GM18511 (cell line): ENCODE measurements around the gene CHIC1.
"Not testable (repeated sequence)": the region's sequence is repeated elsewhere in the genome, so short reads cannot be mapped to it uniquely, and the experiment has no call there.

Source experiments
- ATAC-seq: cut with Tn5 transposase; IDR thresholded peaks from one replicate; pipeline ENCODE4 v1.9.1; 2021; ENCODE audit warnings: mild to moderate bottlenecking, moderate library complexity; ENCODE audit not compliant: unreplicated experiment

Gene CHIC1

DNA sequence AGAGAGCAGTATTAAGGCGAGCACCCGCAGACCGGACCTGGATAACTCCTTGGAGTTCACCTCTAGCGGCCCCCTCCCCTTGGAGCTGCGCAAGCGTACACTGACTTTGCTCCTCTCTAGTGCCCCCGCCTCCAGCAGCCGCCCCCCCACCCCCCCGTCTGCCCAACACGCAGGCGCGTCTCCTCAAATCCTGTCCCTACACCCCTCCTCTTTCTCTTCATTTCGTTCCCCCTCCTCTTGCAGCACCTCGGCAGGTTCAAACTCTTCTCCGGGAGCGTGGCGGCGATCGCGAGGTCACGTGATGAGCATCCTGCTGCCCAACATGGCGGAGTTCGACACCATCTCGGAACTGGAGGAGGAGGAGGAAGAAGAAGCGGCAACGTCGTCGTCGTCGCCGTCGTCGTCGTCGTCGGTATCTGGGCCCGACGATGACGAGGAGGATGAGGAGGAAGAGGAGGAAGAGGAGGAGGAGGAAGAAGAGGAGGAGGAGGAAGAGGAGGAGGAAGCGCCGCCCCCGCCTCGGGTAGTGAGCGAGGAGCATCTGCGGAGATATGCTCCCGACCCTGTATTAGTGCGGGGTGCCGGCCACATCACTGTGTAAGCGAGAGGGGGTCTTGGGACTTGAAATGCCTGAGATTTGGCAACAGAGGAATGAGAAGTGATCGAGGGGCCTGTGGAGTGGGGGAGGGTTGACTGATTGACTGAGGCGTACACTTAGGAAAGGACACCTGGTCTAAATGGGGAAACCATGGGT is at the start of gene CHIC1:
CHIC1 (plus strand) TSS at position 214 of the 754 bp plus-strand sequence; CDS start at position 302, 88 bp downstream.
- peak; percentile 59 for ATAC-seq

DNA sequence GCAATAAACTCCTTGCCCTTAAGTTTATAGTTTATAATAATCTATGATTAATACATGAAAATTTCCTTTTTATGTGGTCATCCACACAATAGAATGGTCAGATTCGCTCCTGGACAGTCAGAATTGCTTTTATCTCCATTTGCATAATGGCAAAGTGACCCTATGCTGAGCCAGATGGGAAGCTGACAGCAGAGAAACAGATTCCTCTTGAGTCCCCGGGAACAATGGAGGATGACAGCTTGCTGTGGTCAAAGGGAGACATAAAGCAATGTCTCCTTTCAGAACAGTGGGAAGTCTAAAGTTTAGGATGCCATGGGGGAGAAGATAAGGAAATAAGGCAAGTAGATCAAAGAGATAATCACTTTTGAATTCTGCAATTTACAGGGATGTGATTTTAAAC is 40.2 kb upstream of the CHIC1 start:
- not testable (repeated sequence) for ATAC-seq

DNA sequence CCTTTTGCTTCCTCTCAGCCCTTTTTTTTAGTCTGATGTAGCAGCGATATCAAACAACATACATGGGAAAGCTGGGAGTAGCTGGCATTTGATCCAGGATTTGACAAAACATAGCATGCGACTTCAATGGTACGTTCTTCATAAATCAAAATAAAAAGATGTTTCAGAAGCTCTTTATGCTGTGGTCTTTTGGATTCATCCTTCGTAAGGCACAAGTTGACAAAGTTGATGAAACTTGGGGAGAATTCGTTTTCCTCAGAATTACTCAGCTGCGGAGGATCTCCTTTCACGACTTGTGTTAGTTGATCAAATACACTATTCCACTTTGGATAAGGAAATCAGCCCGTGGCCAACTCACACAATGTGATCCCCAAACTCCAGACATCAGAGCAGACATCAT is 38.1 kb upstream of the CHIC1 start:
- ATAC-seq, result no peak

DNA sequence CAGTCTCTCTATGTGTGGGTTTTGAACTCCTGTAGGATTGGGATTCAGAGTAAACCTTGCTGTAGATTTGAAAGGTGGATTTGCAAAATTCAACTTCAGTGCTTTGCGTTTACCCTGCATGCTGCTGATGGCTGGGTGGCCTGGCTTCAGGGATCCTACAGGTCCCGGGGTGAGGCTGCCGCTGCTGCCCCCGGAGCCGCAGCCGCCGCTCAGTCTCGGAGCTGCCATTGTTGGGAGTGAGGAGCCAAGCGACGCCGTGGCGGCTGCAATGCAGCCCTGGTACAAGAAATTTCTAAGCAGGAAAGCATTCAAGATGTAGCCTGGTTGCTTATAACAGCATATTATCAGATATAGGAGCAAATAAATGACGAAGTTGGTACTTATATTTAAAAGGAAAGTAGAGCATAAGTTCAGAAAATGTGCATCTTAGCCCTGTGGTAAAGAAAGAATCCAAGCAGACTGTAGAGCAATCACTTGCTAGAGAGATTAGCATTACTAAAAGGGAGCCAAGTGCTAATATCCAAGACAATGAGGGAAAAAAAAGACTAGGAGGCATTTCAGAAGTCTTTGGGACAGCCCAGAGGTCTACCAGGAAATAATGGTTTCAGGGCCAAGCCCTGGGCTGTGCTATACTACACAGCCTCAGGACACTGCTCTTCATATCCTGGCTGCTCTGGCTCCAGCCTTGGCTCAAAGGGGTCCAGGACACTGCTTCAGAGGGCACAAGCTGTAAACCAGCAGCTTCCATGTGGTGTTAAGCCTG is 36.9 kb upstream of the CHIC1 start:
- ATAC-seq, result no peak

DNA sequence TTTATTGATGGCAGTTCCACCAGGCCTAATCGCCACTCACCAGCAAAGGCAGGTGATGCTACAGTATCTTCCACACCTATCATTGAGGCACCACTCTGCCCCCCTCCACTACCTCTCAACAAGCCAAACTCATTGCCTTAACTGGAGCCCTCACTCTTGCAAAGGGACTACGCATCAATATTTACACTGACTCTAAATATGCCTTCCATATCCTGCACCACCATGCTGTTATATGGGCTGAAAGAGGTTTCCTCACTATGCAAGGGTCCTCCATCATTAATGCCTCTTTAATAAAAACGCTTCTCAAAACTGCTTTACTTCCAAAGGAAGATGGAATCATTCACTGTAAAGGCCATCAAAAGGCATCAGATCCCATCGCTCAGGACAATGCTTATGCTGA is 31.3 kb upstream of the CHIC1 start:
- not testable (repeated sequence) for ATAC-seq

DNA sequence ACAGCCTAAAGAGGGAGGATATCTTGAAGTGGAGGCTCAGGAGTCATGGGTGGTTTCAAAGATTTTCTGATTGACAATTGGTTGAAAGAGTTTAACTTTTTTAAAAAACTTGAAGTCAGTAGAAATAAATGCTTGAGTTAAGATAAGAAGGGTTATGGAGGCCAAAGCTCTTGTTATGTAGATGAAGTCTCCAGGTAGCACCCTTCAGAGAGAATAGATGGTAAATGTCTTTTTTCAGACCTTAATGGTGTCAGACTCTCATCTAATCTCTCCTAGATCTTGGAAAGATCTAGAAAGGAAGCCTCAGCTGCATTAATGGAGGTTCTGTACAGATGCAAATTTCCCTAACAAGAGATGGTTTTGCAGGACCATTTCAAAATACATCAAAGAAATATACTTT is 6.8 kb upstream of the CHIC1 start:
- ATAC-seq, result no peak

DNA sequence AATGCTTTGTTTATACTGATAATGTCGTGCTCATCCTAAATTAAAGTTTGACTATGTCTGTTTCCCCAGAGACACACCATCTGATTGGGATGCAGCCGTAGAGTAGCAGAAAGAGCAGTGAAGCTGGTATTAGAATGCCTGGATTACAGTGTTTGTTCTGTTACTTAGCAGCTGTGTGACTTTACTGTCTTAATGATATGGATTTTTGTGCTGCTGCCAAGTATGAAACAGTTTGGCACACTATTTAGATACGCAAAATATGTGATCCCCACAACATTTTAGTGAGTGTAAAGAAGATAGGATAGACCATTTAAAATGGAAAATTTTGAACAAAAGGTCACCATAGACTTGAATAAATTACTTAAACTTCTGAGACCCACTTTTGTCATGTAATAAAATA is 1.2 kb upstream of the CHIC1 start:
- ATAC-seq, result no peak

DNA sequence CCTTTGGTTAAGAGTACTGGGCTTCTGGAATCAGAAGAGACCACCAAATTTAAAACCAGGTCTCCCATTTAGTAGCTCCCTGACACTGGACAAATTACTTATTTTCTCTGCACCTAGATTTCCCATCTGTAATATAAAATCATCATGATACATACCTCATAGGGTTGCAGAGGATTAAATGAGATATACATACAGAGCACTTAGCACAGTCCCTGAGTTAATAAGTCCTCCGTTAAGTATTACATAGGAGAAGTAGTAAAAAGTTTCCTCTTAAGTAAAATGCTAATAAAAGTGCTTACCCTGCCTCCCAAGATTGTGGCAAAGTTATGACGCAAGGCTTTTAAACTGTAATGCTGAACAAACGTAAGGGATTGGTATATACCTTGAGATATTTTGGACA is 539 bp upstream of the CHIC1 start:
- ATAC-seq, result peak; percentile 24

DNA sequence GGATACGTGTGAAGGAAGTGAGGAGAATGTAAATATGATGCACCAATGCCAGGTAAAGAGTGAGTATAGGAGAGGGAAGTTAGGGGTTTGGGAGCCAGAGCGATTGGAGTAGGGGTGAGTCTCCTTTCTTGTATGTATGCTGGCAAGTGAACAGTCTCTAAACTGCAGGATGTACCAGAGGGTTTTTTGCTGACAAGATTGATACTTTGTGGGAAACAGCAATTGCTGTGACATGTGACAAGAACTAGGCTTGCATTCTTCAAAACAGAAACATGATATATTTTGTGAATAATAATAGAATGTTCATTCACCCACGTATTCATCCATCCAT is 706 bp downstream of the CHIC1 start:
- ATAC-seq, result peak; percentile 50

DNA sequence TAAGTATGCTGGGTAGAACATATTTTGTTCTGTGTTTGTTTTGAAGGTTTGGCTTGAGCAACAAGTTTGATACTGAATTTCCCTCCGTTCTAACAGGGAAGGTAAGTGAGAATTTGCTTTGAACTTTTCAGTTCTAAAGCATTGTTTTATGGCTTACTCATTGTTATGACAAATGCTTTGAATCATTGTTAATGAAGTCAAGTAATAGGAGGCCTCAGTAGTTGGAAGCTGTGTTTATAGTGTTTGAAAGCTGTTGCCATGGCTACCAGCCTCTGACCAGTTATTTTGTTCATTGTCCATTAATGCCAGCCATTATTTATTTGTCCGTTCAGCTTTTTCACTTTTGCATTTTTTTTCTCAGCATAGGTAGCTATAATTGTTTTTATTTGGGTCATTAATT is 14.4 kb downstream of the CHIC1 start:
- no peak for ATAC-seq

DNA sequence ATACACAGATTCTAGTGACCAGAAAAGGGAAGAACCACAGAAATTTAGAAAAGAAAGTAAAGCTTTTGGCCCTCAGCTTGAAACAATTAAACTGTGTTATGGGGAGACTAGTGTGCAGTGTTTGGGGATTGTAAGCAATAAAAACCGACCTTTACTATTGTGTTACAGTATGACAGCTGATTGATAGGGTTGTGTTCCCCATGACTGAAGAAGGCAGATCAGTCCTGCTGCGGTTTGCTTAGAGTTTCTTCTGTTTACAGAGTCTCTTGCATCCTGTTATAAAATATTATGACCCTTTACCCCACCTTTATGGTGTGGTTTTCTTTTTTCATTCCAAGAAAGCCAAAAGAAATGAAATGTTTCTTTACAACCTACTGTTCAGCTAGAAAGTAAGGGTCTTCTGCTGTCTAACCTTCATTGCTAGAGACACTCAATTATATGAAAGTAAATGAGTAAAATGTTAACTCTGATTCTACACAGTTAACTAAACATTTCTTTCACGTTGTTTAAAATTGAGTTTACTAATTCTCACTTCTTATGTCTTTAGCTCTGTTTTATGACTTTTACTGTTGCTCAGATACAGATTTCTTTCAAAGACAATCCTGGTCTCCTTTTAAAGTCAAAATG is 18.1 kb downstream of the CHIC1 start:
- no peak for ATAC-seq

DNA sequence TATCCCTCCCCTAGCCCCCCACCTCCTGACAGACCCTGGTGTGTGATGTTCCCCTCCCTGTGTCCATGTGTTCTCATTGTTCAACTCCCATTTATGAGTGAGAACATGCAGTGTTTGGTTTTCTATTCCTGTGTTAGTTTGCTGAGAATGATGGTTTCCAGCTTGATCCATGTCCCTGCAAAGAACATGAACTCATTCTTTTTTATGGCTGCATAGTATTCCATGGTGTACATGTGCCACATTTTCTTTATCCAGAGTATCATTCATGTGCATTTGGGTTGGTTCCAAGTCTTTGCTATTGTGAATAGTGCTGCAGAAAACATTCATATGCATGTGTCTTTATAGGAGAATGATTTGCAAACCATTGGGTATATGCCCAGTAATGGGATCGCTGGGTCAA is 34.8 kb downstream of the CHIC1 start:
- ATAC-seq, result not testable (repeated sequence)

DNA sequence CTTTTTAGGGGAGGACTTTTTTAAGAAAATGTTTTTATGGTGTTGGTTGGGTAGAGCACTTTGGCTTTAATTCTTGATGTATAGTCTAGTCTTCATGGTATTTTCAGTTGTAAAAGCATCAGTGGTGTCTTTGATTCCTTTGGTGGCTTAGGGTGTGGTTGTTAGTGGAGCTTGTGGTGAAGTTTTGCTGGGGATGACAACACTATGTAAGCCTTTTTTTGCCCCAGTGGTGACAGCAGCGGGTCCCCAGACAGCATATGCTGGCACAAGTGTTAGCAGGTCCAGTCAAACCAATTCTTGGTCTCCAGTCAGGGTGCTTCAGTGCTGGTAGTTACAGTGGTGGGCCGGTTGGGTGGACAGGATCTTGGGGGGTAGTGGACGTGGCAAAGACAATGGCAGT is 52.0 kb downstream of the CHIC1 start:
- ATAC-seq, result no peak

DNA sequence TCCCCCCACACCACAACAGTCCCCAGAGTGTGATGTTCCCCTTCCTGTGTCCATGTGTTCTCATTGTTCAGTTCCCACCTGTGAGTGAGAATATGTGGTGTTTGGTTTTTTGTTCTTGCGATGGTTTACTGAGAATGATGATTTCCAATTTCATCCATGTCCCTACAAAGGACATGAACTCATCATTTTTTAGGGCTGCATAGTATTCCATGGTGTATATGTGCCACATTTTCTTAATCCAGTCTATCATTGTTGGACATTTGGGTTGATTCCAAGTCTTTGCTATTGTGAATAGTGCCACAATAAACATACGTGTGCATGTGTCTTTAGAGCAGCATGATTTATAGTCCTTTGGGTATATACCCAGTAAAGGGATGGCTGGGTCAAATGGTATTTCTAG is 78.7 kb downstream of the CHIC1 start:
- ATAC-seq, result not testable (repeated sequence)

DNA sequence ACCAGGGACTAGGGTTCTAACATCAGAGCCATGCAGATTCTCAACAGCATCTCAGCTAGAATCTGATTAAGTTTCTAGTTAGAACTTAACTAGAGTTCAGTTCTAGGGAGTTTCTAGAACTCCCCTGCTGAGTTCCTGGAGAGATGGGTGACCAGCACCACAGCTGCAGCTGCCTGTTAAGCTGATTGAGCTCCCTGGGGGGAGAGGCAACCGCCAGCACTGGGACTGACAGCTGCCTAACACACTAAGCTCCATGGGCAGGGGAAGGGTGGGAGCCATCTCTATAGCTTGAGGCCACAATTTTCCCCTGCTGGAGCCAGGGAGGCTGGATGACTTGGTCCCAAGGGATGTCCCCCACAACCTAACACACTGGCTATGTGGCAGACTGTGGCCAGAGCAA is 84.2 kb downstream of the CHIC1 start:
- ATAC-seq, result peak; percentile 61

DNA sequence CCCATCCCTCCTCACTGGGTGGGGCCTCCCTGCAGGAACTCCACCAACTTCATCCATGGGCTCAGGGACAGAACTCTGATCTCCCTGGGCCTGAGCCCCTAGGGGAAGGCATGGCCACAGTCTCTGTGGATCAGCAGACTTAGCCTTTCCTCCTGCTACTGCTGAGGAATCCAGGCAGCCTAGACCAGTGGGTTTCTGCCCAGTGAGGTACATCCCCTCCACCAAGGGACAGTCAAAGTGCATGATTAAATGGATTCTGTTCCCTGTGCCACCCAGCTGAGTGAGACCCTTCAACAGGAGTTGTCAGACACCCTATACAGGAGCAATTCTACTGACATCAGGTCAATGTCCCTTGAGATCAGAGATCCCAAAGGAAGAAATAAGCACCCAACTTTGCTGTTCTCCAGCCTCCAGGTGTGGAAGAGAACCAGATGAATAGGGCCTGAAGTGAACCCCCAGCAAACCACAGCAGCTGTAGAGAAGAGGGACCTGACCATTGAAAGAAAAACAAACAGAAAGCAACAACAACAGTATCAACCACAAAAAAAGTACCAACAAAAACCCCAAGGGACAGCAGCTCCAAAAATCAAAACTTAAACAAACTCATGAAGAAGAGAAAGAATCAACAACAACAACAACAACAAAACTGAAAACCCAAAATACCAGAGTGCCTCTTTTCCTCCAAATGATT is 84.8 kb downstream of the CHIC1 start:
- peak; percentile 71 for ATAC-seq

DNA sequence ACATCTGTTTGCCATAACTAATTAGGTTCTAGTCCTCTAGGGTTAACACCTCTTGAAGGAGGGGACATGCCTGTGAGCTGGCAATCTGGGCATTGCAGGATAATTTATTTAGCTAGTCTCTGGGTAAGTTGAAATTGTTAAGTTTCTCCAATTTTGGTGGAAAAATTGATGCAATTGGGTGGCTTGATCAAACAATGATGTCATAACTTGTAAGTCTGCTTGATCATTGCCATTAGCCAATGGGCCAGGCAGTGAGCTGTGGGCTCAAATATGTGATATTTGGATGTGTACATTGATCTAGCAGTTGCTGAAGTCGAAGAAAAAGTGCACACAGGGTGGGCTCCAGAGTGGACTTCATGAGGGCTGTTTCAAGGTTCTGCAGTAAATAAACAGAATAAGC is 98.3 kb downstream of the CHIC1 start:
- ATAC-seq, result not testable (repeated sequence)

DNA sequence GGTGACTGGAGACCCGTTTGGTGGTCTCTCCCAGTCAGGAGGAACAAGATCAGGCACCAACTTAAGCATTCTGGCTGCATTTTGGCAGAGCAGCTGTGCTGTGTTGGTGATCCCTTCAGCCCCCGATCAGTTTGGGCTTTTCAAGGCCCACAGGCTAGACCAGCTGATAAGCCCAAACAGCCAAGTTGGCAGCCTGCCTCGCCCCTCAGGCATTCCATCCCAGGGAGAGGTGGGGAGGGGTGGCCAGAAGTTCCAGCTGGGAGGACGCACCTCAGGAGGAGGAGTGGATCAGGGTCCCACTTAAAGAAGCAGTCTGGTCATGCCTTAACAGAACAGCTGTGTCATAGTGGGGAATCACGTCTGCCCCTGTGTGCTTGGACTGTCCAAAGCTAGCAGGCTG is 105.8 kb downstream of the CHIC1 start:
- ATAC-seq, result no peak

DNA sequence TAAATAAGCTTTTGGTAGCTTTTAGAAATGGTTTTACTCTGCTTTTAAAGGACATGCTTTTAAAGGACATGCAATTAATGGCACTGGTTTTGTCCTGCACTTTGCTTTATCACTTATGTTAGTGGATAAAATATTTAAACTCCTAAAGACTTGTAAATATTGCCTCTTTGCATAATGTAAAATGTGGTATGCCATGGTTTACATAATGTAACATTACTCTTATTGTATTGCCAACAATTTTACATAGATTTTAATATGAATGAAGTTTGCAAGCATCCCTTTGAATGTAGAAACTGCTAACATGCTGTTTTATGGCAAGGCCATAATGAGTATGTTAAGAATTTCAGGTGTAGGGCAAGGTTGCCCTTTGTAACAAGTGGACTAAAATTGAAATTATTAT is 118.4 kb downstream of the CHIC1 start:
- ATAC-seq, result no peak

DNA sequence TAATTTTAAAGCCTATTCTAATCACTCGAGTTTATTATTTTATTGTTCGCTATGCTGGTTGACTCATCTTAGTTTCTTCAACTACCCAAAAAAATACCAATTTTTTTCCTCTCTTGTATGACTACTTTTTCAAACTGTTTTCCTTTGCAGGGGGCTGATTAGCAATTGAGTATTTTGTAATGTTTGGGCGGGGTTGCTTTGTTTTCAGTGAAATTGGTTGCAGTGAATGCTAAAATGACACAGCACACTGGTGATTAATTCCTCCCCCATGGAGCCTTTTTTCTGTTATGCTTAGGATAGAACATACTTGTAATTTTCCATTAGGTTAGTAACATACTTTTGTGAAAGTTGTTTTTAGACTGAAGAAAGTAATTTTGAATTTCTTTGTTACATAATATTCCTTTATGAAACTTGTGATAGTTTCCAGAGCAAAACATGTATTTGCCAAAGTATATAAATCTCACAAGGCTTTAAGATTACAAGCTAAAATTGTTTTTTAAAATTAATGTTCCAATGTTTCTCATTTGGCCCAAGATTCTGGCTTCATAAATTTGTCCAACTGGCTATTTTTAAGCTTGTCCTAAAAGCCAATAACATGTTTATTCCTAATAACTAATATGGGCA is 120.4 kb downstream of the CHIC1 start:
- ATAC-seq, result no peak

DNA sequence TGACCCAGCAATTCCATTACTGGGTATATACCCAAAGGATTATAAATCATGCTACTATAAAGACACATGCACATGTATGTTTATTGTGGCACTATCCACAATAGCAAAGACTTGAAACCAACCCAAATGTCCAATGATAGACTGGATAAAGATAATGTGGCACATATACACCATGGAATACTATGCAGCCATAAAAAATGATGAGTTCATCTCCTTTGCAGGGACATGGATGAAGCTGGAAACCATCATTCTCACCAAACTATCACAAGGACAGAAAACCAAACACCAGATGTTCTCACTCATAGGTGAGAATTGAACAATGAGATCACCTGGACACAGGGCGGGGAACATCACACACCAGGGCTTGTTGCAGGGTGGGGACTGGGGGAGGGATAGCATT is 144.0 kb downstream of the CHIC1 start:
- ATAC-seq, result not testable (repeated sequence)
